Measurements from ENCODE around the gene PHACTR4. TPM values are rescaled to one million over a fixed set of nuclear protein-coding genes. Genes with fewer than 3 reads are reported as not detected.
A peak's percentile ranks its signal among the peaks of the same experiment; 100 is the strongest.

Gene PHACTR4
- total and polyA plus RNA-seq, 10 of the 15 experiments (the other 5 are each of a cell fraction or from before 2014, with no cell fraction given) = 8.9 to 34.2 (median 12.5) TPM

DNA sequence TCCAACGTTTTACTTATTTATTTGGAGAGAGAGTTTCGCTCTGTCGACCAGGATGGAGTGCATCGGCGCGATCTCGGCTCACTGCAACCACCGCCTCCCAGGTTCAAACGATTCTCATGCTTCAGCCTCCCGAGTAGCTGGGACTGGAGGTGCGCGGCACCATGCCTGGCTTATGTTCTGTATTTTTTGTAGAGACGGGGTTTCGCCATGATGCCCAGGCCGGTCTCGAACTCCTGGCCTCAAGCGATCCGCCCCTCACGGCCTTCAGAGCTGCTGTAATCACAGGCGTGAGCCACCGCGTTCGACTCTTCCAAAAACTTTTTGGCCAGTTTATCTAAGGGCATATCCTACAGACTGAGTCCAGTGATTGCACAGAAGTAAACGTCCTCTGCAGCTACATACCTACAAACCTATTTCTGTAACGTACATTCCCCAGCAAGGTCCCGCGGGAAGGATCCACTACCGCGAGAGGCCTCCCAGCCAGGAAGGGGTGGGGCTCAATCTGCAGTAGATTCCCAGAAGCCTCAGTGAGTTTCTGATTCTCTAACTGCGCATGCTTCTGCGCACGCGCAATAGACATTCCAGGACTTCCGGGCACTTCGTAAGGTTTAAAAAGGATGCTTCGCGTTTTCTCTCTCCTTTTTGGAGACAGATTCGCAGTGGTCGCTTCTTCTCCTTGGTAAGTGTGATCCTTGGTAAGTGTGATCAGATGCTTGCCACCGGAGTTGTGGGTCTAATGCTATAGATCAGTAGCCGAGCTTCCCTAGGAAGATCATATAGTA, 136.1 kb downstream of the PHACTR4 start, which contains the start of gene RCC1 (continued):
- TF ChIP-seq TCF7 (IDR thresholded peaks at IDR 0.05; ENCODE audit: borderline replicate concordance) (0 out of 2 replicates have a peak, but pooled peaks have one; percentile 18), HDGF (IDR thresholded peaks at IDR 0.05) (no peak), SP1 (IDR thresholded peaks at IDR 0.05; ENCODE audit: low read depth, low read length) (peak; percentile 11), SUPT20H (IDR thresholded peaks at IDR 0.05; ENCODE audit: borderline replicate concordance, control insufficient read depth, low read depth, low read length) (no peak), MXI1 (IDR thresholded peaks at IDR 0.05; ENCODE audit: low read depth, low read length) (peak; percentile 29; the same call in 1 of the 2 replicates), NR2C1 (IDR thresholded peaks at IDR 0.05) (no peak), NFYA (IDR thresholded peaks at IDR 0.05; ENCODE audit: borderline replicate concordance, low read depth, low read length) (no peak), NFXL1 (IDR thresholded peaks at IDR 0.05; ENCODE audit: borderline replicate concordance) (no peak), ATF7 (IDR thresholded peaks at IDR 0.05; ENCODE audit: low read depth) (no peak; the same call in 1 of the 2 replicates), HCFC1 (IDR thresholded peaks at IDR 0.05; ENCODE audit: low read length) (peak; percentile 58), HDAC6 (IDR thresholded peaks at IDR 0.05; ENCODE audit: unreplicated experiment) (peak; percentile 68), SMAD1 (IDR thresholded peaks at IDR 0.05; ENCODE audit: low read depth, partially characterized antibody) (peak; percentile 96), BMI1 (IDR thresholded peaks at IDR 0.05; ENCODE audit: borderline replicate concordance) (peak; percentile 42; the same call in 1 of the 2 replicates), WRNIP1 (IDR thresholded peaks at IDR 0.05; ENCODE audit: borderline replicate concordance, low read depth, low read length) (no peak), POLR2A (IDR thresholded peaks at IDR 0.05; ENCODE audit: low read depth, low read length) (peak; percentile 89), RUNX3 (IDR thresholded peaks at IDR 0.05; ENCODE audit: low read length) (peak; percentile 80), RB1 (IDR thresholded peaks at IDR 0.05; ENCODE audit: borderline replicate concordance) (no peak), IRF4 (IDR thresholded peaks at IDR 0.05; ENCODE audit: low read depth, low read length) (no peak), CEBPZ (IDR thresholded peaks at IDR 0.05; ENCODE audit: low read depth, low read length) (no peak), USF2 (IDR thresholded peaks at IDR 0.05; ENCODE audit: borderline replicate concordance, low read depth, low read length) (no peak), RCOR1 (conservative IDR thresholded peaks at IDR 0.05; ENCODE audit: low read depth, low read length) (peak; percentile 96; the same call in 1 of the 2 replicates), LARP7 (IDR thresholded peaks at IDR 0.05) (peak; percentile 72)
- TF ChIP-seq, protein P1, sequence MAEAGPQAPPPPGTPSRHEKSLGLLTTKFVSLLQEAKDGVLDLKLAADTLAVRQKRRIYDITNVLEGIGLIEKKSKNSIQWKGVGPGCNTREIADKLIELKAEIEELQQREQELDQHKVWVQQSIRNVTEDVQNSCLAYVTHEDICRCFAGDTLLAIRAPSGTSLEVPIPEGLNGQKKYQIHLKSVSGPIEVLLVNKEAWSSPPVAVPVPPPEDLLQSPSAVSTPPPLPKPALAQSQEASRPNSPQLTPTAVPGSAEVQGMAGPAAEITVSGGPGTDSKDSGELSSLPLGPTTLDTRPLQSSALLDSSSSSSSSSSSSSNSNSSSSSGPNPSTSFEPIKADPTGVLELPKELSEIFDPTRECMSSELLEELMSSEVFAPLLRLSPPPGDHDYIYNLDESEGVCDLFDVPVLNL (IDR thresholded peaks at IDR 0.05; ENCODE audit: low read depth, low read length) = no peak
- TF ChIP-seq, protein P2, sequence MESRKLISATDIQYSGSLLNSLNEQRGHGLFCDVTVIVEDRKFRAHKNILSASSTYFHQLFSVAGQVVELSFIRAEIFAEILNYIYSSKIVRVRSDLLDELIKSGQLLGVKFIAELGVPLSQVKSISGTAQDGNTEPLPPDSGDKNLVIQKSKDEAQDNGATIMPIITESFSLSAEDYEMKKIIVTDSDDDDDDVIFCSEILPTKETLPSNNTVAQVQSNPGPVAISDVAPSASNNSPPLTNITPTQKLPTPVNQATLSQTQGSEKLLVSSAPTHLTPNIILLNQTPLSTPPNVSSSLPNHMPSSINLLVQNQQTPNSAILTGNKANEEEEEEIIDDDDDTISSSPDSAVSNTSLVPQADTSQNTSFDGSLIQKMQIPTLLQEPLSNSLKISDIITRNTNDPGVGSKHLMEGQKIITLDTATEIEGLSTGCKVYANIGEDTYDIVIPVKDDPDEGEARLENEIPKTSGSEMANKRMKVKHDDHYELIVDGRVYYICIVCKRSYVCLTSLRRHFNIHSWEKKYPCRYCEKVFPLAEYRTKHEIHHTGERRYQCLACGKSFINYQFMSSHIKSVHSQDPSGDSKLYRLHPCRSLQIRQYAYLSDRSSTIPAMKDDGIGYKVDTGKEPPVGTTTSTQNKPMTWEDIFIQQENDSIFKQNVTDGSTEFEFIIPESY (IDR thresholded peaks at IDR 0.05) = no peak
